LNCaP clone FGC (cell line): ENCODE results near the gene DCDC1.

ENCODE experiments used
- DNase-seq: peaks from one replicate; pipeline ENCODE4 v3.0.0-alpha.2; 2011; ENCODE audit warnings: low read depth
- H3K4me3 ChIP-seq: 2 replicates; pipeline ENCODE4 v1.5.1; 2011; ENCODE audit warnings: mild to moderate bottlenecking, low read depth, low read length, control low read depth
- CTCF ChIP-seq: IDR thresholded peaks from 2 replicates; pipeline ENCODE4 v1.5.1; 2012; ENCODE audit warnings: mild to moderate bottlenecking; ENCODE audit not compliant: control insufficient read depth, insufficient read depth; ENCODE audit errors: extremely low read depth

DCDC1 gene

GRCh38 chr11:31366795-31367194 lies 2.7 kb downstream of the DCDC1 start:
- H3K4me3 ChIP-seq, result no peak overlapping the region
- no peak for TF ChIP-seq CTCF
- DNase-seq, result no peak

GRCh38 chr11:31361743-31362142 lies 7.8 kb downstream of the DCDC1 start:
- TF ChIP-seq CTCF, result no peak
- no peak for DNase-seq
- H3K4me3 ChIP-seq, result no peak overlapping the region

- TF ChIP-seq CTCF, result no peak
- no peak for DNase-seq
- H3K4me3 ChIP-seq, result no peak overlapping the region
These were observed 13.7 kb downstream of the DCDC1 start for GRCh38 chr11:31355817-31356216.

GRCh38 chr11:31355131-31355530 lies 14.4 kb downstream of the DCDC1 start:
- no peak for TF ChIP-seq CTCF
- no peak overlapping the region for H3K4me3 ChIP-seq
- DNase-seq, result no peak

GRCh38 chr11:31351168-31351567 lies 18.4 kb downstream of the DCDC1 start:
- no peak for TF ChIP-seq CTCF
- no peak for DNase-seq
- H3K4me3 ChIP-seq, result no peak overlapping the region

- no peak overlapping the region for H3K4me3 ChIP-seq
- TF ChIP-seq CTCF, result peak; percentile 66
- no peak for DNase-seq
These were observed 28.5 kb downstream of the DCDC1 start for GRCh38 chr11:31340903-31341572.

GRCh38 chr11:31337806-31338205 lies 31.7 kb downstream of the DCDC1 start:
- no peak for TF ChIP-seq CTCF
- H3K4me3 ChIP-seq, result no peak overlapping the region
- DNase-seq, result no peak
